A673 (cell line): ENCODE results near the gene KCNMA1. TPM values are rescaled to one million over a fixed set of nuclear protein-coding genes. Genes with fewer than 3 reads are reported as not detected.

Experiments
- BruUV-seq: library from RNA; stranded (reverse); fragments of 400-500 nt; replicated peaks from 2 replicates; lab custom pipeline; 2021; lab: Mats Ljungman, UMichigan
- CTCF ChIA-PET: fragments of 300-600 bp; sonication (Branson Sonifier 250); formaldehyde crosslinking; loops from one replicate; lab custom pipeline; 2022; ENCODE audit warnings: antibody characterized with exemption; lab: Charles Lee
- POLR2A ChIA-PET: fragments of 300-600 bp; sonication (Branson Sonifier 250); formaldehyde crosslinking; loops from one replicate; lab custom pipeline; 2022; ENCODE audit warnings: antibody characterized with exemption; ENCODE audit not compliant: low non-redundant PET; lab: Charles Lee
- DNase-seq: peaks from one replicate; pipeline ENCODE4 v3.0.0-alpha.2; 2015; ENCODE audit warnings: low spot score
- H3K27ac ChIP-seq: fragments of 200-600 bp; sonication (generic); 2 replicates; pipeline ENCODE4 v1.5.1; 2016; ENCODE audit warnings: mixed run types, low read depth, mild to moderate bottlenecking, mixed read lengths, antibody characterized with exemption, low read length; ENCODE audit not compliant: poor library complexity, severe bottlenecking
- H3K27me3 ChIP-seq: fragments of 200-600 bp; sonication (generic); replicated peaks from 2 replicates; pipeline ENCODE4 v1.6.1; 2017; ENCODE audit warnings: mixed run types, low read depth, mild to moderate bottlenecking, mixed read lengths, antibody characterized with exemption, low read length; ENCODE audit not compliant: insufficient read depth, poor library complexity
- H3K36me3 ChIP-seq: fragments of 200-600 bp; sonication (generic); 2 replicates; pipeline ENCODE4 v1.6.1; 2016; ENCODE audit warnings: mixed run types, mild to moderate bottlenecking, mixed read lengths, antibody characterized with exemption, low read length; ENCODE audit not compliant: insufficient read depth, poor library complexity, severe bottlenecking
- H3K4me1 ChIP-seq: fragments of 200-600 bp; sonication (generic); 2 replicates; pipeline ENCODE4 v1.6.1; 2017; ENCODE audit warnings: mixed run types, mild to moderate bottlenecking, mixed read lengths, antibody characterized with exemption, low read length; ENCODE audit not compliant: insufficient read depth, poor library complexity, severe bottlenecking
- H3K4me3 ChIP-seq: fragments of 200-600 bp; sonication (generic); 2 replicates; pipeline ENCODE4 v1.5.1; 2016; ENCODE audit warnings: low read depth, mixed run types, mild to moderate bottlenecking, mixed read lengths, low read length; ENCODE audit not compliant: poor library complexity, severe bottlenecking
- H3K9me3 ChIP-seq: fragments of 200-600 bp; sonication (generic); 2 replicates; pipeline ENCODE4 v1.6.1; 2016; ENCODE audit warnings: mixed run types, low read depth, mild to moderate bottlenecking, mixed read lengths, antibody characterized with exemption, low read length; ENCODE audit not compliant: poor library complexity, severe bottlenecking
- EZH2 ChIP-seq: fragments of 200-600 bp; sonication (generic); IDR thresholded peaks from 2 replicates; pipeline ENCODE4 v1.6.1; 2017; ENCODE audit warnings: borderline replicate concordance, low read depth, mild to moderate bottlenecking, mixed read lengths, antibody characterized with exemption, low read length; ENCODE audit not compliant: poor library complexity, severe bottlenecking
- intact Hi-C: fragments of 100-400 bp; cut with micrococcal nuclease; formaldehyde crosslinking; loops from one replicate; pipeline ENCODE4 v1.10.0; 2022; ENCODE audit not compliant: unreplicated experiment
- total RNA-seq: library from RNA; stranded (reverse); gene quantifications from 2 replicates; pipeline ENCODE4 v1.2.3, GENCODE V29; 2021
- TF ChIP-seq, protein P1 (sequence below): fragments of 300-800, 200-600 bp; sonication (generic); conservative IDR thresholded peaks from 2 replicates; pipeline ENCODE4 v1.5.1; 2017; ENCODE audit warnings: low read depth, mild to moderate bottlenecking, antibody characterized with exemption, low read length, moderate library complexity, mixed read lengths

The KCNMA1 gene
- total RNA-seq, 1 experiment from 2014 or later: 0.84 TPM

DNA sequence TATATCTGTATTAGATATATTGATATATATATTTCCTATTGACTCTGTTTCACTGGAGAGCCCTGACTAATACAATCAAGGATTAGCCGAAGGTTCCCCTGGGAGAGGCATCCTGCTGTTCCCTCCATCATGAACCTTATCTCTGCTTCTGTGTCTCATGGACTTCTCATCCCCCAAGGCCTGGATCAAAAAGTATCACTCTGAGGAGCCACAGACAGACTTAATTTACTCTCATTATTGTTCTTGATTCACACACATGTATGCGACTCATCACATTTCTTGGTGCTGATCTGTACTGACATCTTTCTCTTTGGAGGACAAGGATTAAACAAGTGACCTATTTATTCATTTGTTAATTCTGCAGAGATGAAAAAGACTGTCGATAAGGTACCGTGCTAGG, 550.2 kb downstream of the KCNMA1 start:
- Histone ChIP-seq H3K9me3 (no peaks in the 10 kb centered on the region), H3K4me1 (no peaks in the 10 kb centered on the region), H3K27ac (no peak overlapping the region), H3K36me3 (no peaks in the 10 kb centered on the region), H3K4me3 (no peak overlapping the region), H3K27me3 (no peaks in the 10 kb centered on the region)
- intact Hi-C loops: no loop called here
- TF ChIP-seq, protein P1, sequence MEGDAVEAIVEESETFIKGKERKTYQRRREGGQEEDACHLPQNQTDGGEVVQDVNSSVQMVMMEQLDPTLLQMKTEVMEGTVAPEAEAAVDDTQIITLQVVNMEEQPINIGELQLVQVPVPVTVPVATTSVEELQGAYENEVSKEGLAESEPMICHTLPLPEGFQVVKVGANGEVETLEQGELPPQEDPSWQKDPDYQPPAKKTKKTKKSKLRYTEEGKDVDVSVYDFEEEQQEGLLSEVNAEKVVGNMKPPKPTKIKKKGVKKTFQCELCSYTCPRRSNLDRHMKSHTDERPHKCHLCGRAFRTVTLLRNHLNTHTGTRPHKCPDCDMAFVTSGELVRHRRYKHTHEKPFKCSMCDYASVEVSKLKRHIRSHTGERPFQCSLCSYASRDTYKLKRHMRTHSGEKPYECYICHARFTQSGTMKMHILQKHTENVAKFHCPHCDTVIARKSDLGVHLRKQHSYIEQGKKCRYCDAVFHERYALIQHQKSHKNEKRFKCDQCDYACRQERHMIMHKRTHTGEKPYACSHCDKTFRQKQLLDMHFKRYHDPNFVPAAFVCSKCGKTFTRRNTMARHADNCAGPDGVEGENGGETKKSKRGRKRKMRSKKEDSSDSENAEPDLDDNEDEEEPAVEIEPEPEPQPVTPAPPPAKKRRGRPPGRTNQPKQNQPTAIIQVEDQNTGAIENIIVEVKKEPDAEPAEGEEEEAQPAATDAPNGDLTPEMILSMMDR: no peak
- no peak for TF ChIP-seq EZH2
- ChIA-PET POLR2A (no interaction called here), CTCF (interaction anchor here (0.7 kb wide), 1 partner anchor 50 kb away, joined by 3 read pairs; no protein-coding TSS in a partner anchor)
- DNase-seq: no peak
- no TSS peak for BruUV-seq

GRCh38 chr10:77086081-77086480, 551.5 kb downstream of the KCNMA1 start:
- no peaks in the 10 kb centered on the region for H3K4me1 ChIP-seq
- TF ChIP-seq, protein P1: no peak
- TF ChIP-seq EZH2: no peak
- CTCF ChIA-PET: no interaction called here
- no peaks in the 10 kb centered on the region for H3K27me3 ChIP-seq
- no peak overlapping the region for H3K27ac ChIP-seq
- no peak overlapping the region for H3K4me3 ChIP-seq
- no peaks in the 10 kb centered on the region for H3K36me3 ChIP-seq
- no peaks in the 10 kb centered on the region for H3K9me3 ChIP-seq
- DNase-seq: no peak
- no TSS peak for BruUV-seq
- POLR2A ChIA-PET: no interaction called here
- intact Hi-C loops: no loop called here

DNA sequence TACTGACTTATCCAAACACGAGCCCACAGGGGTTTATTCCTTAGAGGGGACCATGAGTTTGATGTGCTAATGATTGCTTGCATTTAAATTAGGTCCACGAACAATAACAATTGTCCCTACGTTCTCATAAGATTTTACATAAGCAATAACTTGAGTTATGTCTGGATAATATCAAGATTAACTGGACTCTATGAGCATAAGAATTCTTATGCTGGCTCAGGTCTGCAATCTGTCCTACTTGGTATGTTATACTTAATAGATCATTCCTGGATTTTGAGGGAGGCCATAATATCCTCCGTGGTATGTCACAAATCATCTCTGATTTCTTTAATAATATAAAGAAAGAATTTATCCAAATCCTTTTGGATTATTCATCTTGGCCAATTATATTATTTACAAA, 552.3 kb downstream of the KCNMA1 start:
- TF ChIP-seq, protein P1: no peak
- TF ChIP-seq EZH2: no peak
- BruUV-seq: no TSS peak
- no peaks in the 10 kb centered on the region for H3K9me3 ChIP-seq
- H3K27ac ChIP-seq: no peak overlapping the region
- DNase-seq: no peak
- ChIA-PET POLR2A (no interaction called here), CTCF (no interaction called here)
- H3K36me3 ChIP-seq: no peaks in the 10 kb centered on the region
- H3K4me3 ChIP-seq: no peak overlapping the region
- intact Hi-C loops: no loop called here
- no peaks in the 10 kb centered on the region for H3K27me3 ChIP-seq
- no peaks in the 10 kb centered on the region for H3K4me1 ChIP-seq
